Breast epithelium (tissue), 3 donors: ENCODE measurements around the gene QRFP.

Experiments used
- CTCF ChIP-seq, 3 donors: fragments of 450-650 bp; IDR thresholded peaks; one replicate each; pipeline ENCODE4 v1.5.1; 2016 to 2017; ENCODE audit warnings: antibody characterized with exemption in 3 of 3, mild to moderate bottlenecking in 3 of 3, moderate library complexity in 3 of 3
- POLR2A ChIP-seq: fragments of 450-650 bp; IDR thresholded peaks from one replicate; pipeline ENCODE4 v1.6.1; 2016; ENCODE audit warnings: antibody characterized with exemption, mild to moderate bottlenecking, moderate library complexity

GRCh38 chr9:130865921-130866320, 30.7 kb downstream of the QRFP start:
- no peak for TF ChIP-seq CTCF (IDR thresholded peaks at IDR 0.05)
- no peak for TF ChIP-seq POLR2A
